HG03442 (cell line): ENCODE data around the gene GLYATL1.

ENCODE experiments used
- ATAC-seq: cut with Tn5 transposase; IDR thresholded peaks from one replicate; pipeline ENCODE4 v1.9.1; 2021; ENCODE audit warnings: mild to moderate bottlenecking, moderate library complexity; ENCODE audit not compliant: unreplicated experiment

Gene GLYATL1

DNA sequence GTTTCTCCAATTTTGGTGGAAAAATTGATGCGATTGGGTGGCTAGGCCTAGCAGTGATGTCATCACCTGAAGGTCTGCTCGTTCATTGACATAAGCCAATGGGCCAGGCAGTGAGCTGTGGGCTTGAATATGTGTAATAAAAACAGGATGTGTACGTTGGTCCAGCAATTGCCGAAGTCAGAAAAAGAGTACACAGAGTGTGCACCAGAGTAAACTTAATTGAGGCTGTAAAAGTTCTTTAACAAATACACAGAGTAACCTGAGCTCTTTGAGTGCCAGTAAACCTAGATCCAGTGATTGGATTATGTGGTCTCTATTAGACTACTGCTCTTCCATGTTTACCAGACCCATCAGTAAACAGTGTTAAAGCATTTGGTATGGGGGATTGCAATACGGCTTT lies 13.0 kb upstream of the GLYATL1 start:
- no peak for ATAC-seq

GRCh38 chr11:58926695-58927094 lies 12.6 kb upstream of the GLYATL1 start:
- ATAC-seq = no peak

- no peak for ATAC-seq
Measured at GRCh38 chr11:58927393-58928106, 11.7 kb upstream of the GLYATL1 start.

- ATAC-seq = no peak
Measured at GRCh38 chr11:58928107-58928499, 11.2 kb upstream of the GLYATL1 start.

GRCh38 chr11:58928691-58929090 lies 10.6 kb upstream of the GLYATL1 start:
- ATAC-seq = no peak

DNA sequence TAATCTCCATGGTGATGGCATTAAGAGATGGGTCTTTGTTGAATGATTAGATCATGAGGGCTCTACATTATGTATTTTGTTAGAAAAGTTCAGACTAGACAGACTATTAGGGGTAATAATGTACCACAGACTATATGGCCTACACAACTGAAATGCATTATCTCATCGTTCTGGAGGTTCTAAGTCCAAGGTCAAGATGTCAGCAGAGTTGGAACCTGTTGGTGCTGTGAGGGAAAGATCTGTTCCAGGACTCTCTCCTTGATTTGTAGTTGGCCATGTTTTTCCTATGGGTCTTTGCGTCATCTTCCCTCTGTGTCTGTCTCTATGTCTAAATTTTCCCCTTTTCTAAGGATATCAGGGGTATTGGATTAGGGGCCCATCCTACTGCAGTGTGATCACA lies 8.4 kb upstream of the GLYATL1 start:
- no peak for ATAC-seq

- no peak for ATAC-seq
Measured at GRCh38 chr11:58933661-58934060, 5.6 kb upstream of the GLYATL1 start.

DNA sequence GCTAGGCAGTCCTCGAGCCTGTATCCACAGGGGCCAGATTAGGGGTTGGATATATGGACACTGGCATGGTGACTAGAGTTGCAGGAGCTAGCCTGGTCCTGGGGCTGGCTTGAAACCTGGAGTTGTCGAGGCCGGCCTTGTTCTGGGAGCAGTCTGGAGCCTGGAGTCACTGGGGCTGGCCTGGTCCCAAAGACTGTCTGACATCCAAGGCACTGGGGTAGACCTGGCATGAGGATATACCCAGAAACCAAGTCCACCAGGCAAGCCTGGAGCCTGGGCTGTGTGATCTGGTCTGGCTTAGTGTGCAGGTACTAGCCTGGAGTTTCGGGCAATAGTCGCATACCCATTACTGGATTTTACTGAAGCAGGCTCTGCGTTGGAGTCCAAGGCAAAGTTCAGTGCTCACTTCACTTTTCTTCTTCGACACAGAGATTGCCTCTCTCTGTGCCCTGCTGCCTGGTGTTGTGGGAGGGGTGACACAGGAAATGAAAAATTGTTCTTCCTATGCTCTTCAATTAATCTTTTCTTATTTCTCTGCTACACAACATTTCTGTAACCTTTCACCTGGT lies 4.3 kb upstream of the GLYATL1 start:
- ATAC-seq = no peak

DNA sequence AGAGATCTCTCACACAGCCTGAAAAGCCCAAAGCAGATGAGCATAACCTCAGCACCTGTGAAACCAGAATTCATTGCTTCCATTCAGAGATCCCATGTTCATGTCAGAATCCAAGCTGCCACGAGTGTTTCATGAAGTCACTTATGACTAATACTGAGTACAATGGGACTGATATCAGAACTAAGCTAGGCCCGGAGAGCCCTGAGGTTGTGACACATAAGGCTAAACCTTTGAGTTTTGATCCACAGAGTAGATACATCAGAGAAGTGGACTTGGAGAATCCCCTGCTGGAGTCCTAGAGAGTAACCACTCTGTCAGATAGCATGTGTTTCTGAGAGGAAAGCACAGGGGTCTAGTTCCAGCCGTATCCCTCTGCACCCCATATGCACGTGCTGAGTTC lies 890 bp upstream of the GLYATL1 start:
- no peak for ATAC-seq

DNA sequence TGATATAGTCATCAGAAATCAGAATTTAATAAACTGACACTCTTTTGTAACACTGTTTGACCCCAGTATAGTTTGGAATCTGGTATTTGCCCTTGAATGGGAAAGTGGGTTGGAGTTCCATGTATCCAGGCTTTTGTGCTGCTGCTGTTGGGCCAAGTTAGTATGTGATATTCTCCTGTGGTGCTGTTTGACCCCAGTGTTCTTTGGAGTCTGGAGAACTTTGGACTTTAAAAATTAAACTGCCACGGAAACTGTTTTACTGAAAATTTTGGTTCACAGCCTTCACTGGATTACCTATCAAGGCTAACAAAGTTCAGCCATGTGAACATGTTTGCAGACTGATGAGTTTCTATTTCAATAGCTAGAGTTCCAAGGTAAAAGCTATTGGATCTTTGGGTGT lies 740 bp downstream of the GLYATL1 start:
- no peak for ATAC-seq

DNA sequence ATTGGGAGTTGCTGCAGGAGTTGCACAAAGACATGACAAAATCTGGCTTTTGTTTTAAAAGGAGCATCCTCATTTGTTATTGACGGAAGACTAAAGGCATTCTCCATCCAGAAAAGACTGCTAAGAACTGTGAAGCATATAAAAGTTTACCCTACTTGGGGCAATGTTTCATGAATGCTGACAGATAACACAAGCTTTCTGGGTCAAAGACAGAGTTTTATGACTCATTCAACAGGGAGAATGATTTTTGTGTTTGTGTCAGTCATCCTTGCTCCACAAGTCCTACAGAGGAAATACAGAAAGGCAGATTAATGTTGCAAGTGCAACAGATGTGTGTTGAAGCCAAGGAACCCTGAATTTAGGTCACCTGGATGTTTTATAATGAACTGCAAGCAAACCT lies 2.5 kb downstream of the GLYATL1 start:
- ATAC-seq = no peak

DNA sequence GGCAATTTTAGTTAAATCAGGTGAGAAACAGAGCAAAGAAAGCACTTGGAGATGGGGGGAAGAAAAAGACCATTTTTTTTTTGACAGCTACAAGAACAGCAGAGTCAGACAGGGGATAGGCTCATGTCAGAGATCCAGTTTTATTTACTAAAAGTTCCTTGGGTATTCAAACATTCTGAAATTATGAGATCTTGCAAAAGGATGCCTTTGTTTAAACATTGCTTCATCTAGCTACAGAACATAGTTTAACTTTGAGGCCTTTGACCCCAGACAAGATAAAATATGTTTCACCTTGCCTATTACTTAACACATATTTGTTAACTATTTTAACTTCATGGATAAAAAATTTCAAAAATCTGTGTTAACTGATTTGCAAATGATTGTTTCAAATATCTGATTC lies 6.4 kb downstream of the GLYATL1 start:
- ATAC-seq = no peak

GRCh38 chr11:58949184-58949583 lies 9.9 kb downstream of the GLYATL1 start:
- no peak for ATAC-seq

DNA sequence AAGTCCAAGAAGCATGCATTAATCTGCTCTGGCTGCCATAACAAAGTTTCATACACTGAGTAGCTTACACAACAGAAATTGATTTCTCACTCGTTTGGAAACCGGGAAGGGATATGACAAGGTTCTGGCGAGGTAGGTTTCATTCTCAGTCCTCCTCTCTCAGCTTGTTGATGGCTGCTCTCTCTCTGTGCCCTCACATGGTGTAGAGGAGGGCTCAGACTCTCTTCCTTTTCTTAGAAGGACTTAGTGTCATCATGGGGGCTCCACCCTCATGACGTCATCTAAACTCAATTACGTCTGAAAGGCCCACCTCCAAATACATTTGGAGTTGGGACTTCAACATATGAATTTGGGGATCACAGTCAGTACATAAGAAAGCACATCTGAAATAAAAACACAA lies 18.6 kb downstream of the GLYATL1 start:
- ATAC-seq = peak; percentile 67

GRCh38 chr11:58958500-58958899 lies 19.2 kb downstream of the GLYATL1 start:
- peak; percentile 65 for ATAC-seq

GRCh38 chr11:58963551-58964104 lies 24.3 kb downstream of the GLYATL1 start:
- ATAC-seq = no peak

- no peak for ATAC-seq
Measured at GRCh38 chr11:58965246-58965985, 26.1 kb downstream of the GLYATL1 start.

GRCh38 chr11:58968251-58968711 lies 29.0 kb downstream of the GLYATL1 start:
- no peak for ATAC-seq

GRCh38 chr11:58977470-58977869 lies 38.2 kb downstream of the GLYATL1 start:
- no peak for ATAC-seq

GRCh38 chr11:58979222-58979621 lies 39.9 kb downstream of the GLYATL1 start:
- ATAC-seq = no peak

- ATAC-seq = no peak
Measured at GRCh38 chr11:58980159-58980843, 41.0 kb downstream of the GLYATL1 start.
